GM23338 (cell line): Measurements from ENCODE around the gene JMY. TPM values are rescaled to one million over a fixed set of nuclear protein-coding genes. Genes with fewer than 3 reads are reported as not detected.

ENCODE experiments used
- ATAC-seq: fragments of 200-7000 bp; cut with Tn5 transposase; 3 replicates; pipeline ENCODE4 v1.9.1; 2020
- DNase-seq: peaks from one replicate; pipeline ENCODE4 v3.0.0-alpha.2; 2015; ENCODE audit warnings: low spot score
- H2AFZ ChIP-seq: fragments of 200-600 bp; sonication (generic); 2 replicates; pipeline ENCODE4 v1.8.0; 2016; ENCODE audit warnings: antibody characterized with exemption, mild to moderate bottlenecking, moderate library complexity
- H3F3A ChIP-seq: fragments of 200-600 bp; sonication (generic); replicated peaks from 2 replicates; pipeline ENCODE4 v1.8.0; 2017; ENCODE audit warnings: antibody characterized with exemption, mixed run types, low read depth
- H3K27ac ChIP-seq: fragments of 200-600 bp; sonication (generic); 2 replicates; pipeline ENCODE4 v1.6.1; 2016; ENCODE audit warnings: low read depth
- H3K27me3 ChIP-seq: fragments of 200-600 bp; sonication (generic); 2 replicates; pipeline ENCODE4 v1.8.0; 2016; ENCODE audit warnings: mild to moderate bottlenecking, mixed run types, moderate library complexity; ENCODE audit not compliant: insufficient read depth
- H3K36me3 ChIP-seq: fragments of 200-600 bp; sonication (generic); 2 replicates; pipeline ENCODE4 v1.8.0; 2016; ENCODE audit warnings: mild to moderate bottlenecking; ENCODE audit not compliant: insufficient read depth
- H3K4me1 ChIP-seq: fragments of 200-600 bp; sonication (generic); 2 replicates; pipeline ENCODE4 v1.8.0; 2016; ENCODE audit warnings: mild to moderate bottlenecking, moderate library complexity; ENCODE audit not compliant: insufficient read depth
- H3K4me2 ChIP-seq: fragments of 200-600 bp; sonication (generic); 2 replicates; pipeline ENCODE4 v1.7.1; 2017; ENCODE audit warnings: mixed run types
- H3K4me3 ChIP-seq: fragments of 200-600 bp; sonication (generic); 2 replicates; pipeline ENCODE4 v1.6.1; 2016; ENCODE audit warnings: mixed run types
- H3K79me2 ChIP-seq: fragments of 200-600 bp; sonication (generic); replicated peaks from 2 replicates; pipeline ENCODE4 v1.8.0; 2017; ENCODE audit warnings: mild to moderate bottlenecking; ENCODE audit not compliant: insufficient read depth
- H3K9me2 ChIP-seq: fragments of 200-600 bp; sonication (generic); 2 replicates; pipeline ENCODE4 v1.8.0; 2017; ENCODE audit not compliant: insufficient read depth
- H4K20me1 ChIP-seq: fragments of 200-600 bp; sonication (generic); replicated peaks from 2 replicates; pipeline ENCODE4 v1.8.0; 2017; ENCODE audit warnings: mild to moderate bottlenecking; ENCODE audit not compliant: insufficient read depth
- H3K27ac Mint-ChIP-seq: 2 replicates; pipeline ENCODE4 v1.8.0; 2020; ENCODE audit warnings: inconsistent platforms, mild to moderate bottlenecking, moderate library complexity, mixed read lengths
- H3K27me3 Mint-ChIP-seq: 3 replicates; pipeline ENCODE4 v1.8.0; 2022; ENCODE audit warnings: low read depth, mild to moderate bottlenecking, moderate library complexity, mixed read lengths, inconsistent platforms; ENCODE audit not compliant: insufficient read depth, poor library complexity
- H3K36me3 Mint-ChIP-seq: 3 replicates; pipeline ENCODE4 v1.8.0; 2021; ENCODE audit warnings: low read depth, mild to moderate bottlenecking, inconsistent platforms, moderate library complexity, mixed read lengths
- H3K4me1 Mint-ChIP-seq: 3 replicates; pipeline ENCODE4 v1.8.0; 2020; ENCODE audit warnings: mild to moderate bottlenecking, inconsistent platforms, mixed read lengths
- H3K4me3 Mint-ChIP-seq: 3 replicates; pipeline ENCODE4 v1.8.0; 2021; ENCODE audit warnings: moderate library complexity, mild to moderate bottlenecking, inconsistent platforms, mixed read lengths
- H3K9me3 Mint-ChIP-seq: 3 replicates; pipeline ENCODE4 v1.8.0; 2020; ENCODE audit warnings: moderate library complexity, mild to moderate bottlenecking, inconsistent platforms, mixed read lengths
- CREB1 ChIP-seq: fragments of 250-450 bp; sonication (Bioruptor Pico); IDR thresholded peaks from 2 replicates; pipeline ENCODE4 v1.5.0; 2020; ENCODE audit warnings: low read depth, mild to moderate bottlenecking, moderate library complexity
- CTCF ChIP-seq, 2 experiments: fragments of 200-600 bp in 1 of 2; sonication (generic) in 1 of 2; conservative IDR thresholded peaks; 2 replicates each; pipeline versions ENCODE4 v1.5.1 to v1.6.1; 2016 to 2017; ENCODE audit warnings: antibody characterized with exemption in 2 of 2, low read depth in 2 of 2, mild to moderate bottlenecking in 2 of 2, moderate library complexity in 1 of 2
- JUNB ChIP-seq: IDR thresholded peaks from one replicate; pipeline ENCODE4 v1.6.1; 2016; ENCODE audit warnings: antibody characterized with exemption; ENCODE audit not compliant: unreplicated experiment
- ZNF114 ChIP-seq: fragments of 250-450 bp; sonication (Bioruptor Pico); IDR thresholded peaks from 2 replicates; pipeline ENCODE4 v1.5.0; 2020; ENCODE audit warnings: mild to moderate bottlenecking, moderate library complexity
- polyA plus RNA-seq: library from polyadenylated mRNA; unstranded; fragments of >200 nt; fragmentation: Nextera tagmentation; extraction: Ambion mirVana; gene quantifications from 2 replicates; pipeline ENCODE4 v1.2.1, GENCODE V29; 2016
- total RNA-seq: library from RNA; depleted of rRNA; stranded (reverse); fragments of >200 nt; shearing (Covaris generic); gene quantifications from 2 replicates; pipeline ENCODE4 v1.2.3, GENCODE V29; 2014
- TF ChIP-seq, protein P1 (sequence below): IDR thresholded peaks from 2 replicates; pipeline ENCODE4 v1.6.1; 2016; ENCODE audit warnings: antibody characterized with exemption

Gene JMY
- total and polyA plus RNA-seq, 2 experiments from 2014 or later = 6.2 to 18.4 TPM

DNA sequence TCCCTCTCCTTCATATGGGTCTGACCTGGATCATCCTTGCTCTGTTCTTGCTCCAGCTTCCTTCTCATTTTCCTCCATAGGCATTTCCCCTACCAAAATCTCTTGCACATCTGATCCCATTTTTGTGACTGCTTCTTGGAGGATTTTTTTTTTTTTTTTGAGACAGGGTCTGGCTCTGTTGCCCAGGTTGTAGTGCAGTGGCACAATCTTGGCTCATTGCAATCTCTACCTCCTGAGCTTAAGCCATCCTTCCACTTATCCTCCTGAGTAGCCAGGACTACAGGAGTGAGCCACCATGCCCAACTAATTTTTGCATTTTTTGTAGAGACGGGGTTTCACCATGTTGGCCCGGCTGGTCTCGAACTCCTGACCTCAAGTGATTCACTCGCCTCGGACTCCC is 10.5 kb upstream of the JMY start:
- Mint-ChIP-seq H3K9me3 (peaks cover 4% of the 10 kb centered on the region; the same call in 2 of the 3 replicates), H3K27ac (no peak overlapping the region), H3K27me3 (peaks cover 3% of the 10 kb centered on the region), H3K4me1 (no peaks in the 10 kb centered on the region), H3K36me3 (peaks cover 4% of the 10 kb centered on the region; the same call in 2 of the 3 replicates), H3K4me3 (no peak overlapping the region)
- Histone ChIP-seq H3K4me2 (no peak overlapping the region), H3K79me2 (no peaks in the 10 kb centered on the region), H3K4me1 (0 out of 2 replicates have a peak, but pooled peaks cover 2% of the 10 kb centered on the region), H2AFZ (no peak overlapping the region), H4K20me1 (no peaks in the 10 kb centered on the region), H3K27ac (no peak overlapping the region), H3F3A (no peaks in the 10 kb centered on the region), H3K9me2 (no peaks in the 10 kb centered on the region), H3K27me3 (no peaks in the 10 kb centered on the region), H3K36me3 (no peaks in the 10 kb centered on the region), H3K4me3 (no peak overlapping the region)
- no peak for TF ChIP-seq JUNB
- TF ChIP-seq, protein P1, sequence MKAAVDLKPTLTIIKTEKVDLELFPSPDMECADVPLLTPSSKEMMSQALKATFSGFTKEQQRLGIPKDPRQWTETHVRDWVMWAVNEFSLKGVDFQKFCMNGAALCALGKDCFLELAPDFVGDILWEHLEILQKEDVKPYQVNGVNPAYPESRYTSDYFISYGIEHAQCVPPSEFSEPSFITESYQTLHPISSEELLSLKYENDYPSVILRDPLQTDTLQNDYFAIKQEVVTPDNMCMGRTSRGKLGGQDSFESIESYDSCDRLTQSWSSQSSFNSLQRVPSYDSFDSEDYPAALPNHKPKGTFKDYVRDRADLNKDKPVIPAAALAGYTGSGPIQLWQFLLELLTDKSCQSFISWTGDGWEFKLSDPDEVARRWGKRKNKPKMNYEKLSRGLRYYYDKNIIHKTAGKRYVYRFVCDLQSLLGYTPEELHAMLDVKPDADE = no peak
- no peak for TF ChIP-seq CTCF (conservative IDR thresholded peaks at IDR 0.05; ENCODE audit: low read depth in 2 of 2)
- DNase-seq (no peak), ATAC-seq (no peak)

DNA sequence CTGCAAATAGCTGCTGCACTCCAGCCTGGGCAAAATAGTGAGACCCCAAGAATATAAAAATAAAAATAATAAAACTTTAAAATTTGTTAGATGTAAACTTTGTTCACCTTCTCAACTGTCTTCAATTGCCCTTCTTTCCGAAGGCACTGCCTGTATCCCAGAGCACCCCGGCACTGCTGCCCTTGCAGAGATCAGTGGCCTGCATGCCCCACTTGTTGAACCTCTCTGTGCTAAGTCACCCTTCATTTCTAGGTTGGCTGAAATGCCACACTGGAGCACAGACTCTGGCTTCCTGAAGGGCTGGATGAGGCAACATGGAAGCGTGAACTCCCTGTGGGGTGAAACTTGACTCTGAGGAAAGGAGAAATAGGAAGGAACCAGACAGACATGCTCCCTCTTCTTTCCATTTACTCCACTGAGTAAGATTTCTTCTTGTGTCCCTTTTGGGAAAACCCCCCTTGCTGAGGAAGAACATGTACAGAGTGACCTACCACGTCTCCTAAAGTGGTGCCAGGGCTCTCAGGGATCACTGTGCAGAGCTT is 8.4 kb upstream of the JMY start:
- no peak for DNase-seq
- Histone ChIP-seq H2AFZ (no peak overlapping the region), H3K4me2 (no peak overlapping the region), H3K36me3 (no peaks in the 10 kb centered on the region), H3K27me3 (no peaks in the 10 kb centered on the region), H3F3A (no peaks in the 10 kb centered on the region), H3K4me3 (no peak overlapping the region), H3K27ac (no peak overlapping the region), H4K20me1 (no peaks in the 10 kb centered on the region), H3K9me2 (no peaks in the 10 kb centered on the region), H3K79me2 (no peaks in the 10 kb centered on the region), H3K4me1 (0 out of 2 replicates have a peak, but pooled peaks cover 2% of the 10 kb centered on the region)
- H3K4me3 Mint-ChIP-seq = no peak overlapping the region
- H3K27ac Mint-ChIP-seq = no peak overlapping the region
- peaks cover 4% of the 10 kb centered on the region; the same call in 2 of the 3 replicates for H3K36me3 Mint-ChIP-seq
- H3K27me3 Mint-ChIP-seq = peaks cover 3% of the 10 kb centered on the region
- no peak for ATAC-seq
- TF ChIP-seq ZNF114 (CRISPR knock-in tag) = no peak
- TF ChIP-seq CREB1 (CRISPR knock-in tag) = no peak
- peaks cover 4% of the 10 kb centered on the region; the same call in 2 of the 3 replicates for H3K9me3 Mint-ChIP-seq
- no peaks in the 10 kb centered on the region for H3K4me1 Mint-ChIP-seq
